ENCODE data around the gene CASR.

- peak; percentile 49 for TF ChIP-seq CTCF (IDR thresholded peaks at IDR 0.05; ENCODE audit: insufficient read depth, low read length)
- no peak for TF ChIP-seq REST (IDR thresholded peaks at IDR 0.05; ENCODE audit: insufficient replicate concordance, low read depth)
- TF ChIP-seq GABPA (IDR thresholded peaks at IDR 0.05; ENCODE audit: low read depth) = no peak
- no peak for TF ChIP-seq POLR2AphosphoS5 (IDR thresholded peaks at IDR 0.05; ENCODE audit: low read depth)
Measured at GRCh38 chr3:122299872-122300460, 116.5 kb downstream of the CASR start.

All from HL-60 (cell line).